Measurements from ENCODE around the gene ATG4C.
"Not testable (repeated sequence)": the region's sequence is repeated elsewhere in the genome, so short reads cannot be mapped to it uniquely, and the experiment has no call there.

ATG4C gene

DNA sequence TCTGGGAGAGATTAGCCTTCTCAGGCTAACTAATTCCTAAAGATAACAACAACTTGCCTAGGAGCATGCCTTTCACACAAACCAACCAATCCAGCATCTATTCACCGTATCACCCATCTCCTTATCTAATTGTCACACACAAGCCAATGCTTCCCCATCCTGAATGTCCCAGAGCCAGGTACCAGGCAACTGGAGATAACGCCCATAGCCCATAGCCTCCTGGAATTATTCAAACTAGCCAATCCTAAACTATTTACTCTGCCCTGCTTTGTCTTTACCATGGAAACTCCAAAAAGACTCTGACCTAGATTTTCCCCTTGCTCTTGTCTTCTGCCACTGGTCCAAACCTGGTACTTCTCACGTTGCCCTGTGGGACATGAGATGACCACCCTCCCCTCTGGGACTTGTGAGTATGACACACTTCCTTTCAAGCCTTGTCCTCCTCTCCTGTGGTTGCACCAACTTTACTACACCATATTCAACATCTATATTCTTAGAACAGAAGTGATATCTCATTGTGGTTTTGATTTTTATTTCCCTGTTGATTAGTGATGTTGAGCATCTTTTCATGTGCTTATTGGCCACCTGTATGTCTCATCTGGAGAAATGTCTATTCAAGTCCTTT lies 8.8 kb upstream of the ATG4C start:
- DNase-seq = no peak

GRCh38 chr1:62778208-62778607 lies 5.7 kb upstream of the ATG4C start:
- DNase-seq = no peak

GRCh38 chr1:62781841-62782543 lies 1.9 kb upstream of the ATG4C start:
- DNase-seq = no peak

DNA sequence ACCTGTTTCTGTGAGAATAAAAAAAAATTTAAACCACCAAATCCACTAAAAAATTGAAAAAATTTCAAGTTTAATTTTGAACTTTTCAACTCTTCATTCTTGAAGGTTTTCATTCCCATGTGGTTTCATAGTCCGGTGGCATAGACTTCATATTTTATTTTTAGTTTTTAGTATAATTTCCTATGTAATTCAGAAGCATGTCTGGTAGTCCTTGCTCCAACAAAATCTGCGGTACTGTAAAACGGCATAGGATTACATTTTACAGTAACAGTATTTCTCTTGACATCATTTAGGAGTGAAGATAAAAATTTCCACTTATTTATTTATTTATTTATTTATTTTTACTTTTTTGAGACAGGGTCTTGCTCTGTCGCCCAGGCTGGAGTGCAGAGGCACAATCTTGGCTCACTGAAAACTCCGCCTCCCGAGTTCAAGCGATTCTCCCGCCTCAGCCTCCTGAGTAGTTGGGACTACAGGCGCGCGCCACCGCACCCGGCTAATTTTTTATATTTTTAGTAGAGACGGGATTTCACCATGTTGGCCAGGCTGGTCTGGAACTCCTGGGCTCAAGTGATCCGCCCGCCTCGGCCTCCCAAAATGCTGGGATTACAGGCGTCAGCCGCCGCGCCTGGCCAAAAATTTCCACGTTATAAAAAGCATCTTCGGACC lies 1.3 kb upstream of the ATG4C start:
- DNase-seq = not testable (repeated sequence)

- DNase-seq = peak; percentile 6
Measured at GRCh38 chr1:62784509-62785365, 805 bp downstream of the ATG4C start.

DNA sequence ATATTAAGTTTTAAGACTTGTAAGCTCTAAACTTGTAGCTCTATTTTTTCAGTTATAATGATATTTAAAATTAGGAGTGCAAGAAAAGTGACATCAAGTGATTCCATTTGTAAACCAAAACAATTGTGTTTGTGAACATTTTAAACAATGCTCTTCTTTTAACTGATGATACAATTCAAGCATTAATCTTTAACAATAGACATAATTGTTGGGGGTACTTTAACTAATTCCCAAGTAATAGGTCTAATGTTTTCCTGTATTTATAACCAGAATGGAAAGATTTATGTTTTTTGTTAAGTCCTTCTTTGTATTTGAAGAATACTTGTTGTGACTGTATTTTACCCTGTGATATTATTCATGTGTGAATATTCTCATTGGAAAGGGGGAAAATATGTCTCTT lies 6.8 kb downstream of the ATG4C start:
- no peak for DNase-seq

DNA sequence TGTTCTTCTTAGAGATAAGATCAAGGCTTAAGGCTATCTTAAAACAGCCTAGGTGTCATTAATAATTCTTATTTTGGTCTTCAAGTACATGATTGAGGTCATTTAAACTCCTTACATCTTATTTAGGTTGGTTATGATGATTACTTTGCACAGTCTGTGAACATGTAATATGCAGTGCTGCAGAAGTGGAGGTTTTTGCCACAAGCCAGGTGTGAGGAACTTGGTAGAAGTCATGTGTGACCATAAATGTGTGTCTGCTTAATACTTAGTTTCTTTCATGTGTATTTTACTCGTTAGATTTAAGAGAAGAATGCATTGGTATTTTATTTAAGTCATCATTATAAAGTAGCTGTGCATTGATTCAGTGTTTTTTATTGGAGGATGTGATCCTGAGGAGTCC lies 10.1 kb downstream of the ATG4C start:
- DNase-seq = no peak

GRCh38 chr1:62796221-62796620 lies 12.3 kb downstream of the ATG4C start:
- DNase-seq = no peak

DNA sequence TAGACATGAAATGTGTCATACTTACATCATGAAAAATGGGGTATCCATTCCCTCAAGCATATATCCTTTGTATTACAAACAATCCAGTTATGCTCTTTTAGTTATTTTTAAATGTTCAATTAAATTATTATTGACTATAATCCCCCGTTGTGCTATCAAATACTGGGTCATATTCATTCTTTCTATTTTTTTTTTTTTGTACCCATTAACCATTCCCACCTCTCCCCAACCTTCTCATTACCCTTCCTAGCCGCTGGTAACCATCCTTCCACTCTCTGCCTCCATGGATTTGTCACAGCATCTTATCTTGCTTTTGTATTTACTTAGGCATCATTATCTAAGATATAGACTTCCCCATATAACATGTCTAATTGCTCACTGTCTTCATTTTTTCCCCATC lies 15.8 kb downstream of the ATG4C start:
- DNase-seq = no peak

DNA sequence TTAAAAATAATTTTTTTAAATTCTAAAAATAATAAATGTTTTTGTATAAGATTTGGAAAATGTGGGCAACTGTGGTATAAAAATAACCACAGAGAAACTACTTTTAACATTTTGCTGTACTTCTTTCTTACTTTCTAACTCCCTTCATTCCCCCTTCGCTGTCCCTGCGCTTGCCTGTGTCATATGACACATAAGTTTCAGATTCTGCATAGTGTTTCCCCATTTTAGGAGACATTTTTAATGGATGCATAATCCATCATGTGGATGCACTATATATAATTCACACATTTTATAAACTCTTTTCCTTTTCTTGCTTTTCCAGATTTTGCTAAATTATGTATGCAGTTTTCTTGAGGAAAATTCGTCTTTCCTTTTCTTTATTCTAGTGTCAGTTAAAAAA lies 16.3 kb downstream of the ATG4C start:
- DNase-seq = no peak

- DNase-seq = peak; percentile 23
Measured at GRCh38 chr1:62800825-62801306, 16.9 kb downstream of the ATG4C start.

- no peak for DNase-seq
Measured at GRCh38 chr1:62809788-62810187, 25.9 kb downstream of the ATG4C start.

GRCh38 chr1:62810420-62811274 lies 26.7 kb downstream of the ATG4C start:
- DNase-seq = no peak

DNA sequence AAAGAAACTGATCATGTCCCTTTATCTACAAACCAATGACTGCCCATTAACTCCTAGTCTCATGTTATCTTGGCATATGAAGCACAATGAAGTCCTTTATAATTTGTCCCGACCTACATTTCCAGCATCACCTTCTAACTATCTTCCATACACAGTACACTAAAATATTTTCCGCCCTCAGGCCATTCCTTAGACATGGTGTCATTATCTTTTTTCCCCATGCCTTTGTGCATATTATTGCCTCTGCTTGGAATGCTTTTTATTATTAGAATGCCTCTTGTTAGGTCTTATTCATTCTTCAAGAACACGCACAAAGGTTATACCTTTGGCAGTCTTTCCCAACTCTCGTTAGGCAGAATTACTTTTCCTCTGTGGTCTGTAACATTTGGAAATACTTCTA lies 39.6 kb downstream of the ATG4C start:
- no peak for DNase-seq

DNA sequence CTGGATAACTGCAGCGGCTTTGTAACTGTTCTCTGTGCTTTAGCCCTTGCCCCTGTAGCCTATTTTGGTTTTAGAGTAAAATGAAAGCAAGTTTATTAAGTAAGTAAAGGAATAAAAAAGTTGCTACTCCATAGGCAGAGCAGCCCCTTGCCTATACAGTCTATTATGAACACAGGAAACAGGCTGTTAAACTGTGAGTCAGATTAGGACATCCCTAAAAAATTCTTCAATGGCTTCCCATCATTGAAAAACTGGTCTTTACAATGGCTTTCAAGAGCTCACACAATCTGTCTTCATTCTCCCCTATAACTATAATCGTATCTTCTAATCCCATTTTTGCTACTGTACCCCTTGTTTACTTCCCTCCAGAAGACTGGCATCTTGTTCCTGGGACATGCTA lies 43.0 kb downstream of the ATG4C start:
- DNase-seq = no peak

DNA sequence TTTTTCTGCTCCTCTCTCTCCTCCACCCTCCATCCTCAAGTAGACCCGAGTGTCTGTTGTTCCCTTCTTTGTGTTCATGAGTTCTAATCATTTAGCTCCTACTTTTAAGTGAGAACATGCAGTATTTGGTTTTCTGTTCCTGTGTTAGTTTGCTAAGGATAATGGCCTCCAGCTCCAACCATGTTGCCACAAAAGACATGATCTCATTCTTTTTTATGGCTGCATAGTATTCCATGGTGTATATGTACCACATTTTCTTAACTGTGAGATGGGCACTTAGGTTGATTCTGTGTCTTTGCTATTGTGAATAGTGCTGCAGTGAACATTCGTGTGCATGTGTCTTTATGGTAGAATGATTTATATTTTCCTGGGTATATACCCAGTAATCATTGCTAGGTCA lies 43.9 kb downstream of the ATG4C start:
- DNase-seq = not testable (repeated sequence)

GRCh38 chr1:62832276-62832675 lies 48.3 kb downstream of the ATG4C start:
- DNase-seq = no peak

- DNase-seq = no peak
Measured at GRCh38 chr1:62833529-62833928, 49.6 kb downstream of the ATG4C start.

- DNase-seq = no peak
Measured at GRCh38 chr1:62834400-62834961, 50.5 kb downstream of the ATG4C start.

DNA sequence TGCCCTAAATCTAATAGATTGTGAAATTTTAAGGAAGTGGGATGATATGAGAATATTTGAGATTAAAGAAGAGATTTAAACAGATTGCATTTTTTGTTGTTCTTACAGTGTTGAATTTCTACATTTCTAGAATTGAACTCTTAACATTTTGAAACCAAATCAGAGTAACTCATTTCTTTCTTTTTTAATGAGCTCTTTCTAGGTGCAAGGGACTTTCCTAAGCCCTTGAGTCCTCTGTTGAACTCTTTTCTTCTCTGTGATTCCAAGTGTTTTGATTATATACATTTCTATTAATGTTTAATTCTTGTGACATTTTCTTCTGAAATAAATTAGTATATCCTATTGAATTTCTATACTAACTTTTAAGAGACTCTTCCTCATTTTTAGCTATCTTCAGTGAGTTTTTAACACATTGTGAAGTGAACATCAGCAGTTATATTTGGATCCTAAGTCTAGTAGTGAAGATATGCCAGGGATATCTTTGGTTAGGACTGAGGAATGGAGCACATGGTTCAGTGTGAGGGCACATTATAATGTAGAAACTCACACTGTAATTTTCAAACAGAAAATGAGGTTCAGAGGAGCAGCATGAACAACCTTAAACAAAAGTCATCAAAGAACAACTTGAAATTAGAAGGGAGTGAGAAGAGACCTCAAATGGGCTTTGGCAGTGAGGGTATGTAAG lies 53.1 kb downstream of the ATG4C start:
- DNase-seq = no peak

DNA sequence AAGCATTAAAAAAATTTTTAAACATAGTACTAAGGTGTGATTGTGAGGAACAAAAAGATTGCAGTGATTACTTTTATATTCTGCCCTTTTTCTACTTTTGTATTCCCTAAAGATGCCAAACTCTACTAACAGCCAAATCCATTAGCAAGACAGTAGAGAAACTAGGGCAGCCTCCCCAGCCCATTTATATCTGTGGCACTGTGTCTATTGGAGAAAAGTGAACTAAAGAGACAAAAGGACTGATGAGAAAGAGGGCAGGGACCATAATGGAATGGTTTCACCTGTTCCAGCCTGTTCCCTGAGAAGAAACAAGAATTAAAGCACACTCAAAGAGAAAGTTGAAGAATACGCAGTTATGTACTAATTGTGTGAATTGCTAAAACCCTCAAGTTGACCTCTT lies 56.6 kb downstream of the ATG4C start:
- DNase-seq = no peak

All from CD4-positive, alpha-beta T cell treated with Interleukin-21 for 1 hour (primary cell).